GM19467 (cell line): ENCODE data around the gene ADAM22.
"Not testable (repeated sequence)": the region's sequence is repeated elsewhere in the genome, so short reads cannot be mapped to it uniquely, and the experiment has no call there.

Source experiments
- ATAC-seq: cut with Tn5 transposase; IDR thresholded peaks from one replicate; pipeline ENCODE4 v1.9.1; 2021; ENCODE audit warnings: mild to moderate bottlenecking, moderate library complexity; ENCODE audit not compliant: unreplicated experiment

ADAM22 gene

GRCh38 chr7:87933953-87934698, at the start of gene ADAM22:
TSS of gene ADAM22 (plus strand) at chr7:87934251. CDS start at chr7:87934466, 215 bp downstream.
- ATAC-seq: peak; percentile 97

GRCh38 chr7:87885018-87885417, 49.0 kb upstream of the ADAM22 start:
- no peak for ATAC-seq

- ATAC-seq: no peak
These were observed 47.2 kb upstream of the ADAM22 start for GRCh38 chr7:87886875-87887274.

- ATAC-seq: no peak
These were observed 38.7 kb upstream of the ADAM22 start for GRCh38 chr7:87895363-87895762.

GRCh38 chr7:87899255-87899654, 34.8 kb upstream of the ADAM22 start:
- ATAC-seq: no peak

- ATAC-seq: not testable (repeated sequence)
These were observed 26.7 kb upstream of the ADAM22 start for GRCh38 chr7:87907136-87907906.

GRCh38 chr7:87908814-87909213, 25.2 kb upstream of the ADAM22 start:
- not testable (repeated sequence) for ATAC-seq

DNA sequence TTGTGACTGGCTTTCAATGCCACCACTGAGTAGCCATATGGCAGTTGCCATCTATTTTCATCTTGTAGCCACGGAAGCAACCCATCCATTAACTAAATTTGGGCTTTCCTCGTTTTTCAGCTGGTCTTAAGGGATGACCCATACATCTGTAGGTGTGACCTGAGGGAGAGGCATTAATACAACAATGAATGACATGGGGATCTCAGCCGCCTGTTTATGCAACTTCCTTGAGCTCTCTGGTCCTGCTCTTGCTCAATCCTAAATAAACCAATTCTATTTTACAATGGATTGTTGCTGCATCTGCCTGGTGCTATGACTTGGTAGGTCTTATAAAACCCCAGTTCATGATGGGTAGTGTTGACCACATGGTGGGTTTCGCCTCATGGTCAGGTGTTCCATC, 21.9 kb upstream of the ADAM22 start:
- no peak for ATAC-seq

- ATAC-seq: no peak
These were observed 15.3 kb upstream of the ADAM22 start for GRCh38 chr7:87918740-87919139.

GRCh38 chr7:87919875-87920274, 14.2 kb upstream of the ADAM22 start:
- no peak for ATAC-seq

DNA sequence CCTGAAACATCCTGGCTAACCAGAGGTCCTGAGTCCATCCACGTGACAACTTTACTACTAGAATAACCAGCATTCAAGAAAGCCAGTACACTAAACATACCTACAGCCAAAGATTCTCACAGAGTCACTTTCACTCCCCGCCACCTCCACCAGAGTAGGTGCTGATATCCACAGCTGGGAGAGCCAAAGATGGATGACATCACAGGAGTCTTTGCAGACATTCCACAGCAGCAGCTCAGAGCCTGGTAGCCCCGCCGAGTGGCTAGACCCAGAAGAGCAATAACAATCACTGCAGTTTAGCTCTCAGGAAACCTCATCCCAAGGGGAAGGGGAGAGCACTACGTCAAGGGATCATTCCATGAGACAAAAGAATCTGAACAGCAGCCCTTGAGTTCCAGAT, 13.5 kb upstream of the ADAM22 start:
- ATAC-seq: no peak

GRCh38 chr7:87922759-87923395, 11.2 kb upstream of the ADAM22 start:
- ATAC-seq: not testable (repeated sequence)

DNA sequence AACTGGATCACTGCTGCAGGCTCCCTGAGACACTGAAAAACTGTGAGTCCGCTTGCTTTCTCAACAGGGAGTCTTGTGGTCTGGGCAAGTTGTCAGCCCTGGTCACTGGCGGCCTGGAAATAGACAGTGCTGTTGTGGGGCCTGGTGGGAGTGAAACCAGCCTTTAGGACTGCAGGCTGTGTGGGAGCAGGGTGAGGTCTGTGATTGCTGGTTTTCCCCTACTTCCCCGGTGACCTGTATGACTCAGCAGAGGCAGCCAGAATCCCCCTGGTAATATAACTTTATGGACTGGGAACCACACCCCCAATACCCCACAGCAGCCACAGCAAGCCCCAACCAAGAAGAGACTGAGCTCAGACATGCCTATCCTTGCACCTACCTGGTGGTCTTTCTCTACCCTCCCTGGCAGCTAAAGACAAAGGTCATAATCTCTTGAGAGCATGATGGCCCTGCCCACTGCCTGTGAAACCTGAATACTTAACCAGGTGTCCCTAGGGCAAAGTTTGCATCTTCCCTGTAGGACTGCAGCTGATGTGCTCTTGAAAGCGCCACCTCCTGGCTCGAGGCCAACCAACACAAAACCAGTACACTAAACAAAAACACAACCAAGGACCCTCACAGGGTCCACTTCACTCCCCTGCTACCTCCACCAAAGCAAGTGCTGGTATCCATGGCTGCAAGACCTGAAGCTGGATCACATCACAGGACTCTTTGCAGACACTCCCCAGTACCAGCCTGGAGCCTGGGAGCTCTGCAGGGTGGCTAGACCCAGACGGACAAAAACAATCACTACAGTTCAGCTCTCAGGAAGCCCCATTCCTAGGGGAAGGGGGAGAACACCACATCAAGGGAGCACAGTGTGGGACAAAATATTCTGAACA, 7.2 kb upstream of the ADAM22 start:
- peak; percentile 96 for ATAC-seq

- peak; percentile 19 for ATAC-seq
These were observed 472 bp upstream of the ADAM22 start for GRCh38 chr7:87933605-87933952.

DNA sequence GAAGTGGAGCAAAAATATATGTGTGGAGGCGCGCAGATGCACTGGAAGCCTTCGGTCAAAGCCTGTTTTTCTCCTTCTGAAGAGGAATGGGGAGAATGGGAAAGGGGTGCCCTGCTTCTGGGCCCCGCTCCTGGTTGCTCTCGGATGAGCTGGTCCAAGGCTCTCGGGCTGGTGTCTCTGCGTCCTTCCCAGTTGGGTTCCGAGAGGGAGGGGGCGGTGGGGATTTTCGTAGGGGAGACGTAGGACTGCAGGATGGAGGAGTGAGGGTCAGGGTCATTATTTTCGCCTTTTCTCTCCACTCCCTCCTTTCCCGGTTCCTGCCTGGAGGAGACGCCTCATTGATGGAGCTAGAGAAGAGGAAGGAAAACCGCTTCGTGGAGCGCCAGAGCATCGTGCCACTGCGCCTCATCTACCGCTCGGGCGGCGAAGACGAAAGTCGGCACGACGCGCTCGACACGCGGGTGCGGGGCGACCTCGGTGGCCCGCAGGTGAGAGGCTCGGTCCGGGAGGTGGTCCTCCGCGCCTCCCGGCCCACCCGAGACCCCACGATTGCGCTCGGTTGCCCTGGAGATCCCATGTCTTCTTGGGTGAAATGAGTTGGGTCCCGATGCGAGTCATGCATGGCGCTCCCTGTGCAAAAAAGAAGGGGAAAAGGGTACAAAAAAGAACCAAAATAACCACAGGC, 790 bp downstream of the ADAM22 start:
- no peak for ATAC-seq

DNA sequence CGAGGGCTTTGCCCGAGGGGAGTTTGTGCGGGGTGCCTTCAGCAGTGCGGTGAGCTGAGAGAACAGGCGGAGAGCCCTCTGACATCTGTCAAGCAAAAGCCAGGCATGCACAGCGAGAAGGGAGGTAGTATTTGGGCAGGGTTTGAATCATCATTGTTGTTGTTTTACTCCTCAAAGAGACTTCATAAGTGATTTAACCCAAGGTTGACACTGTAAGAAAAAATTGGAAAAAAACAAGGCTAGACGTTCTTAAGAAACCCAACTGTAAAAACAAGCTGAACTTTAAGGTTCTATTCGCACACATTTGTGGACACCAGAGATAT, 1.3 kb downstream of the ADAM22 start:
- ATAC-seq: no peak

DNA sequence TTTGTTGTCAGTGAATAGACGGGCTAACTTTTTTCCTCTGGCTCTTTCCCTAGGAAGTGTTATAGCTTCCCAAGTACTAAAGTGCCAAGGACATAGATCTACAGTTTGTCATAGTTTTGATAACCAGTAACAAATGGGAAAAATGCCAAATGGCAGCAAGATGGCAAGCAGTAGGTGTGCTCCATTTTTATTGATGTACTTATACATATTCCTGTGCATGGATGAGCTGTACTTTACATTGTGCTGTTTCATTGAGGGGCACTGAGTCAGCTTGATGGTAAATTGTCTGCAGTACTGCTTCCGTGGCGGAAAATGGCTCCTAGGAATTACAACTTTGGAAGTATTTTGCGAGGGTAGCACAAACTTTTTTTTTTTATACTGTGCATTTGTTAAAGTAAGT, 7.1 kb downstream of the ADAM22 start:
- no peak for ATAC-seq

GRCh38 chr7:87944547-87944946, 10.5 kb downstream of the ADAM22 start:
- no peak for ATAC-seq

DNA sequence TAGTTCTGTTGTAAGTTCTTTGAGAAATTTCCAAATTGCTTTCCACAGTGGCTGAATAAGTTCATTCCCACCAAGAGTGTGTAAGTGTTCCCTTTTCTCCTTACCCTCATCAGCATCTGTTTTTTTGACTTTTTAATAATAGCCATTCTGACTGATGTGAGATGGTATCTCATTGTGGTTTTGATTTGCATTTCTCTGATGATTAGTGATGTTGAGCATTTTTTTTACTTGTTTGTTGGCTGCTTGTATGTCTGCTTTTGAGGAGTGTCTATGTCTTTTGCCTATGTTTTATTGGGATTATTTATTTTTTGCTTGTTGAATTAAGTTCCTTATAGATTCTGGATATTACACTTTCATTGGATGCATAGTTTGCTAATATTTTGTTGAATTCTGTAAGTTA, 11.9 kb downstream of the ADAM22 start:
- ATAC-seq: not testable (repeated sequence)

GRCh38 chr7:87948371-87948770, 14.3 kb downstream of the ADAM22 start:
- ATAC-seq: no peak
